ENCODE results near the gene ZNF492. TPM values are rescaled to one million over a fixed set of nuclear protein-coding genes. Genes with fewer than 3 reads are reported as not detected.

The ZNF492 gene
- total RNA-seq, 4 donors from 2014 or later, result 0.13 to 0.59 (median 0.22) TPM; not detected in 1

GRCh38 chr19:22606212-22606553 is 27.9 kb upstream of the ZNF492 start:
- no peak for DNase-seq
- Histone ChIP-seq H3K36me3 (no peaks in the 10 kb centered on the region), H3K27me3 (no peaks in the 10 kb centered on the region), H3K4me3 (replicated peaks in 1 of 3) (no peak overlapping the region), H3K9me3 (no peaks in the 10 kb centered on the region), H3K27ac (no peak overlapping the region), H3K4me1 (no peaks in the 10 kb centered on the region)
- intact Hi-C loops (cut with DNase I), result no loop called here
- TF ChIP-seq POLR2A (IDR thresholded peaks at IDR 0.05), result no peak
- no peak for TF ChIP-seq CTCF (IDR thresholded peaks at IDR 0.05)
- 60 to 85% methylated on average over 1 to 2 of the region's 2 CpGs for WGBS, 2 donors

DNA sequence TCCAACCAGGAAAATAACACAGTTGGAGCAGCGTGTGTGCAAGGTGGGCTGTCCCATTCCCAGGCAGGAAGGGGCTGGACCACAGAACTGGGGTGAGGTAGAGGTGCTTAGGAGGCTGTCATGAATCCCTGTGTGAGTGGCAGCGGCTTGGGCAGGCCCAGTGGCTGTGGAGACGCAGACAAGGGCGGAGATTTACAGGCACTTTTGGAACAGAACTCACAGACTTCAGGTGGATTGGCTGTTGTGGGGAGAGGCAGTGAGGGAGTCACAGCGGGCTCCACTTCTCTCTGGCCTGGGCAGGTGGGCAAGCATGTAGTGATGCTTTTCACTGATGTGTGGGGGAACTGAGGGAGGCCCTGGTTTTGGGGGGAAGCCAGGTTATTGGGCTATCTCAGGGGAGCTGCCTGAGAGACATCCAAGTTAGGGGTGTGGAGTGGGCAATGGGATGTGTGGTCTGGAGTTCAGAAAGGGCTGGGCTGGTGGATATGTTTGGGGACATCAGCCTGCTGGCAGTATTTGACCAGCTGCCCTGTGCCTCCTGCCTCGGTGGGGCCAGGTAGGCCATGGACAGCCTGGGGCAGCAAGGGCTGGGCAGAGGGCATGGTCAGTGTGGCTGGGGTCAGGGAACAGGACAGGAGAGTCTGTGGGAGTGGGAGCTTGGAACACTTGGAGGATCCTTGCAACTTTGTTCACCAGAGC is 27.0 kb upstream of the ZNF492 start:
- DNase-seq, result no peak
- TF ChIP-seq CTCF (IDR thresholded peaks at IDR 0.05) (no peak), POLR2A (IDR thresholded peaks at IDR 0.05) (no peak)
- Histone ChIP-seq H3K4me1 (no peaks in the 10 kb centered on the region), H3K9me3 (no peaks in the 10 kb centered on the region), H3K27ac (no peak overlapping the region), H3K36me3 (no peaks in the 10 kb centered on the region), H3K4me3 (replicated peaks in 1 of 3) (no peak overlapping the region), H3K27me3 (no peaks in the 10 kb centered on the region)
- intact Hi-C loops (cut with DNase I), result no loop called here
- WGBS, 2 donors, result 76 to 77% methylated on average over 6 of the region's 6 CpGs

DNA sequence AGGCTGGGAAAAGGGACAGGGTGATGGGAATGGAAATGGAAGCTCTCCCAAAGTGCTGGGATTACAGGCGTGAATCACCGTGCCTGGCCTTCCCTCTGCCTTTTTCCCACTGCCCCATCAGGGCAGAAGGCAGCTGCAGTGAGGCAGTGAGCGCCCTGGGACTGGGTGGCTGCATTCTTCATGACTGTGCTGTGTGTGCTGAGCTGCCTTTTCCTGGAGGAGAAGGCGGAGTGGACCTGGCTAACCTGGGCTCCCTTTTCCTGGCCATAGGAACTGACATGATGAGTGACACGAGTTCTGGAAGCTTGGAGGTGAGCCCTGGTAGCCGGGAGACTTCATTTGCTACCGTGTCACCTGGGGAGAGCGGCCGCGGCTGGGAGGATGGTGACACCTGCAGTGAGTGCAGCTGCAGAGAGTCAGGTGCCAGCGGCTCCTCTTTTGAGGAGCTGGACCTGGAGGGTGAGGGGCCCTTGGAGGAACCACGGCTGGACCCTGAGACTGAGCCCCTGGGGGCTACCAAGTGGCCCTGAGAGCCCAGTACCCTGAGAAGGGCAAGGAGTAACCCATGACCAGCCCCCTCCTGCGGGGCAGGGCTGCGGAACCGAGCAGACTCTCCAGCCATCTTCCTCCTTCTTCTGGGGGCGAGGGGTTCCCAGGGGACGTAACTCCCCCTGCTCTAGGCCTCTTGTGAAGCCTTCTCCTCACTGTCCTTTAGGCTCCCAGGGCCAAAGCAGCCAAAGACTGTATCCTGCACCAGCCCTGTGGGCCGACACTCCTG is 26.3 kb upstream of the ZNF492 start:
- WGBS, 2 donors, result 73 to 81% methylated on average over 16 to 17 of the region's 18 CpGs
- DNase-seq, result no peak
- intact Hi-C loops (cut with DNase I), result no loop called here
- Histone ChIP-seq H3K9me3 (no peaks in the 10 kb centered on the region), H3K27ac (no peak overlapping the region), H3K36me3 (no peaks in the 10 kb centered on the region), H3K27me3 (no peaks in the 10 kb centered on the region), H3K4me3 (replicated peaks in 1 of 3) (no peak overlapping the region), H3K4me1 (no peaks in the 10 kb centered on the region)
- TF ChIP-seq CTCF (IDR thresholded peaks at IDR 0.05), result no peak
- no peak for TF ChIP-seq POLR2A (IDR thresholded peaks at IDR 0.05)

DNA sequence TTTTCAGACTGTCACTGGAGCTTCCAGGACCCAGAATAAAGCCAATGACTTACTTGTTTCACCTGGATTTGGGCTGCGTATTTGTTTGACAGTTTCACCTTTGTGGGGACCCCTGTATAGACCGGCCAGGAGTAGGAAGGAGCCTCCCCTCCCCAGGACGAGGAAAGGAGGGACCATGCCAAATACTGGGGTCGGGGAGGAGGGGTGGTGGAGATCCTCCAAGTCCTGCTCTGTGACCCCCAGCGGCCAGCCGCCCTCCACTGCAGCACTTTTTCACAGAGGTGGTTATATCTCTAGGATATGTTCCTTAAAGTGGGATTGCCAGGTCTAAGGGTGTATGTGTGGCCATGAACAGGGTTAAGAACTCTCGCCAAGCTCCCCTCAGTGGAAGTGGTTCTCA is 25.7 kb upstream of the ZNF492 start:
- no peak overlapping the region for H3K27ac ChIP-seq
- H3K9me3 ChIP-seq, result no peaks in the 10 kb centered on the region
- H3K4me1 ChIP-seq, result no peaks in the 10 kb centered on the region
- intact Hi-C loops (cut with DNase I), result no loop called here
- DNase-seq, result no peak
- WGBS, 2 donors, result 86 to 95% methylated on average over 7 of the region's 7 CpGs
- no peaks in the 10 kb centered on the region for H3K27me3 ChIP-seq
- no peak overlapping the region for H3K4me3 ChIP-seq (replicated peaks in 1 of 3)
- no peaks in the 10 kb centered on the region for H3K36me3 ChIP-seq
- no peak for TF ChIP-seq POLR2A (IDR thresholded peaks at IDR 0.05)
- TF ChIP-seq CTCF (IDR thresholded peaks at IDR 0.05), result no peak

DNA sequence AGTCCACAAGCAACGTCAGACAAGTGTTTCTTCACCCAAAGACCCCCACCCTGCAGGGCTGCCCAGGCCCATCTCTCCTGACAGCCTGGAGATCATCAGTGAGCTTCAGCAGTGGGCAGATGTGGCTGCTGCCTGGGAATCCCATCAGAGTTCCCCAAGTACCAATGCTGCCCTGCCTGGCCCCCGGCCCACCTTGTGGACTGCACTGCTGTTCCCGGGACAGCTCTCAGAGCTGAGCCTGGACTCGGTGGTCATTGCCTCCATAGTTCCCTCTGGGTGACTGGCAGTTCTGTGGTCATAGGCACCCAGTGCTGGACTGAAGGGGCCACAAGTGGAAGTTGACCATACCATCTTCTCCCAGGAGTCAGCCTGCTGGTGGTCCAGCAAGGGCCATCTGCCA is 24.5 kb upstream of the ZNF492 start:
- Histone ChIP-seq H3K9me3 (no peaks in the 10 kb centered on the region), H3K27ac (no peak overlapping the region), H3K4me1 (no peaks in the 10 kb centered on the region), H3K4me3 (replicated peaks in 1 of 3) (no peak overlapping the region), H3K27me3 (no peaks in the 10 kb centered on the region), H3K36me3 (no peaks in the 10 kb centered on the region)
- no peak for TF ChIP-seq CTCF (IDR thresholded peaks at IDR 0.05)
- no peak for TF ChIP-seq POLR2A (IDR thresholded peaks at IDR 0.05)
- 77 to 78% methylated on average over 4 of the region's 4 CpGs for WGBS, 2 donors
- DNase-seq, result no peak
- intact Hi-C loops (cut with DNase I), result no loop called here
